SU-DHL-6 (cell line): Measurements from ENCODE around the gene PAFAH1B1.

Experiments
- H2AFZ ChIP-seq: fragments of 200-600 bp; sonication (generic); 2 replicates; pipeline ENCODE4 v1.6.1; 2014; ENCODE audit warnings: low read depth, mild to moderate bottlenecking, moderate library complexity, mixed read lengths, antibody characterized with exemption, low read length; ENCODE audit not compliant: severe bottlenecking
- H3F3A ChIP-seq: fragments of 200-600 bp; shearing (Covaris generic); 2 replicates; pipeline ENCODE4 v1.6.0; 2016; ENCODE audit warnings: antibody characterized with exemption, mild to moderate bottlenecking; ENCODE audit not compliant: insufficient read depth
- H3K27ac ChIP-seq: fragments of 200-600 bp; sonication (generic); 2 replicates; pipeline ENCODE4 v1.5.1; 2016; ENCODE audit warnings: low read depth, mild to moderate bottlenecking, low read length, moderate library complexity, mixed read lengths
- H3K27me3 ChIP-seq: fragments of 200-600 bp; sonication (generic), shearing (Covaris generic); 2 replicates; pipeline ENCODE4 v1.6.0; 2014; ENCODE audit warnings: mild to moderate bottlenecking, low read length
- H3K36me3 ChIP-seq: fragments of 200-600 bp; sonication (generic); 2 replicates; pipeline ENCODE4 v1.6.1; 2014; ENCODE audit warnings: mild to moderate bottlenecking, low read length, mixed read lengths
- H3K4me2 ChIP-seq: fragments of 300-600, 200-600 bp; shearing (Covaris generic), sonication (generic); 2 replicates; pipeline ENCODE4 v1.6.0; 2014; ENCODE audit warnings: low read length, low read depth, mild to moderate bottlenecking; ENCODE audit not compliant: poor library complexity, severe bottlenecking
- H3K4me3 ChIP-seq: fragments of 200-600 bp; sonication (generic); 2 replicates; pipeline ENCODE4 v1.5.1; 2014; ENCODE audit warnings: antibody characterized with exemption, low read length, mild to moderate bottlenecking, mixed read lengths; ENCODE audit not compliant: insufficient read depth, poor library complexity, severe bottlenecking
- H3K79me2 ChIP-seq: fragments of 200-600 bp; sonication (generic); 2 replicates; pipeline ENCODE4 v1.6.1; 2014; ENCODE audit warnings: mild to moderate bottlenecking, low read length, moderate library complexity; ENCODE audit not compliant: insufficient read depth
- H3K9ac ChIP-seq: fragments of 200-600 bp; sonication (generic); 2 replicates; pipeline ENCODE4 v1.7.0; 2014; ENCODE audit warnings: mild to moderate bottlenecking, low read length
- H3K9me2 ChIP-seq: fragments of 200-600 bp; sonication (generic); replicated peaks from 2 replicates; pipeline ENCODE4 v1.6.1; 2014; ENCODE audit warnings: low read length; ENCODE audit not compliant: insufficient read depth
- H3K9me3 ChIP-seq: fragments of 200-600 bp; sonication (generic); 2 replicates; pipeline ENCODE4 v1.6.1; 2014; ENCODE audit warnings: low read length, mixed read lengths; ENCODE audit not compliant: insufficient read depth
- H4K20me1 ChIP-seq: fragments of 200-600 bp; sonication (generic); 2 replicates; pipeline ENCODE4 v1.6.1; 2014; ENCODE audit warnings: low read depth, mild to moderate bottlenecking, antibody characterized with exemption, low read length, moderate library complexity, mixed read lengths
- EZH2phosphoT487 ChIP-seq: fragments of 200-600 bp; sonication (generic), shearing (Covaris generic); conservative IDR thresholded peaks from 2 replicates; pipeline ENCODE4 v1.6.1; 2018; ENCODE audit warnings: mild to moderate bottlenecking, antibody characterized with exemption, low read length, moderate library complexity, mixed read lengths
- TF ChIP-seq, protein P1 (sequence below): fragments of 200-600 bp; sonication (generic); IDR thresholded peaks from one replicate; pipeline ENCODE4 v1.5.1; 2017; ENCODE audit warnings: antibody characterized with exemption, mild to moderate bottlenecking, low read length, moderate library complexity; ENCODE audit not compliant: insufficient read depth, poor library complexity, severe bottlenecking

PAFAH1B1 gene

DNA sequence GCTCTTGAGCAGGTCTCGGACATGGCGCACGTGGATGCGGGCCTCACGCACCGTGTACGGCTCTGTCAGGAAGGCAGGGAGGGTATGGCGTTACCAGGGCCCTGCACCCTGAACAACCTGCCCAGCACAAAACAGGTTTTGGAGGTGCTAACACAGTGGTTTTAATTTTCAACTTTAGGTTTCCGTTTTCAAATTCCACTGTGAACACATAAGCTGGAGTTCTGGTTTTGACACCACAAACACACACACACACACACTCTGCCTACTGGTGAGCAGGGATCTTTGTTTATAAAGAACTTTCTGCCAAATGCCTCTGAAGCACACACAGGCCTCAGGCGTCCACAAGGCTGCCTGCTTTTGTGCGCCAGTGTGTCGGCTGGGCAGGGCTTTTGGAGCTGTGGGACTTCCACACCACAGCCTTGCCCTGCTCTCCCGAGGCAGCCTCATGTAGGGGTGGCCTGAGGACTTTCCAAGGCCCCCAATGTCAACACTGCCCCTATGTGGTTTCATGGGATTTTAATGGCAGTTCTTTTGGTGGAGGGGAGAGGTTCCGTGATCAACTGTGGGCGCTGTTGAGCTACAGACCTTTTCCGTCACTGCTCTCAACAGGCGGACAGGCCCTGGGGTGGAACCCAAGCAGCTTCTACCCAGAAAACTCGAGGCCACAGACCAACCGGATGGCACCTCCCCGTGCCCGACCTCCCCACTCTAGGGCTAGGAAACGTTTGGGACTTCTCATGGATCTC is 108.7 kb downstream of the PAFAH1B1 start:
- no peaks in the 10 kb centered on the region for H3K27me3 ChIP-seq
- no peak overlapping the region for H3K27ac ChIP-seq
- H3K9me3 ChIP-seq: no peaks in the 10 kb centered on the region
- no peaks in the 10 kb centered on the region; the same call in 1 of the 2 replicates for H4K20me1 ChIP-seq
- H3K36me3 ChIP-seq: no peaks in the 10 kb centered on the region
- TF ChIP-seq, protein P1, sequence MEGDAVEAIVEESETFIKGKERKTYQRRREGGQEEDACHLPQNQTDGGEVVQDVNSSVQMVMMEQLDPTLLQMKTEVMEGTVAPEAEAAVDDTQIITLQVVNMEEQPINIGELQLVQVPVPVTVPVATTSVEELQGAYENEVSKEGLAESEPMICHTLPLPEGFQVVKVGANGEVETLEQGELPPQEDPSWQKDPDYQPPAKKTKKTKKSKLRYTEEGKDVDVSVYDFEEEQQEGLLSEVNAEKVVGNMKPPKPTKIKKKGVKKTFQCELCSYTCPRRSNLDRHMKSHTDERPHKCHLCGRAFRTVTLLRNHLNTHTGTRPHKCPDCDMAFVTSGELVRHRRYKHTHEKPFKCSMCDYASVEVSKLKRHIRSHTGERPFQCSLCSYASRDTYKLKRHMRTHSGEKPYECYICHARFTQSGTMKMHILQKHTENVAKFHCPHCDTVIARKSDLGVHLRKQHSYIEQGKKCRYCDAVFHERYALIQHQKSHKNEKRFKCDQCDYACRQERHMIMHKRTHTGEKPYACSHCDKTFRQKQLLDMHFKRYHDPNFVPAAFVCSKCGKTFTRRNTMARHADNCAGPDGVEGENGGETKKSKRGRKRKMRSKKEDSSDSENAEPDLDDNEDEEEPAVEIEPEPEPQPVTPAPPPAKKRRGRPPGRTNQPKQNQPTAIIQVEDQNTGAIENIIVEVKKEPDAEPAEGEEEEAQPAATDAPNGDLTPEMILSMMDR: no peak
- TF ChIP-seq EZH2phosphoT487: no peak
- no peak overlapping the region for H3K4me3 ChIP-seq
- H3K9me2 ChIP-seq: no peaks in the 10 kb centered on the region
- H3K4me2 ChIP-seq: no peak overlapping the region
- H3K79me2 ChIP-seq: peaks cover 29% of the 10 kb centered on the region
- H2AFZ ChIP-seq: no peak overlapping the region
- H3K9ac ChIP-seq: no peak overlapping the region
- no peaks in the 10 kb centered on the region for H3F3A ChIP-seq

DNA sequence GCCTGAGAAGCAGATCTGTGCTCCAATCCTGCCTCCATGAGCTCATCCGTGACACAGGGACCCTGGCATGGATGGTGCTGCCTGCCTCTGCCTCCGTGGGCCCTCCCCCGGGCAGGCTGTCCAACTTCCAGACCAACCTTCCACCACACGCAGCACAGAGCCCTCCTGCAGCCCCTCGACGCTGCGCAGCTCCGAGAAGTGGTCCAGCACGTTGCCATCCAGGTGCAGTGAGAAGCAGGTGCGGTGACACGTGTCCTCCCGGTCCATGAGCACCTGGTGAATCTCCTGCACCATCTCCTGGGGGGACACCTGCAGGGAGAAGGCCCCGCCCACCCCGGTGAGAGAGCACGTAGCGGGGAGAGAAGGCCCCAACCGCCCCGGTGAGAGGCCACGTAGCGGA is 109.7 kb downstream of the PAFAH1B1 start:
- Histone ChIP-seq H3K27ac (no peak overlapping the region), H2AFZ (no peak overlapping the region), H4K20me1 (no peaks in the 10 kb centered on the region; the same call in 1 of the 2 replicates), H3K4me2 (no peak overlapping the region), H3K4me3 (no peak overlapping the region), H3F3A (no peaks in the 10 kb centered on the region), H3K36me3 (no peaks in the 10 kb centered on the region), H3K79me2 (peaks cover 39% of the 10 kb centered on the region), H3K9me2 (no peaks in the 10 kb centered on the region), H3K9ac (no peak overlapping the region), H3K9me3 (no peaks in the 10 kb centered on the region), H3K27me3 (no peaks in the 10 kb centered on the region)
- TF ChIP-seq EZH2phosphoT487: no peak
- TF ChIP-seq, protein P1: no peak

DNA sequence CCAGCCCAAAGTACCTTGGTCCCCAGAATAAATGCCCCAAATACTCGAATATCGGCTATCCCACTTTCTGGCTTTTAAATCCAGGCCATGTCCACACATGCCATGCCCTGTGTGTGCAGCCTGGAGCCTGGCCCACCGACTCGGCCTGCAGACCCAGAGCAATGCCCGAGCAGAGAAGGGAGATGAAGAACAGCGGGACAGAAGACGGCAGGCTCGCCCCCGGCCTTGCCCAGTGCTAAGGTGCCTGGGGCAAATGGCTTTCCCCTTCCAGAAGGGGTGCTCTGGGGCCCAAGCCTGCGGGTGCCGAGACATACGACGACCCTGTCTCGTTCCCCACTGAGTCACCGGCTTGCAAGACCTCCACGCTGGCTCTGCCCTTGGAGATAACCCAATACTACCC is 110.2 kb downstream of the PAFAH1B1 start:
- Histone ChIP-seq H3K9ac (no peak overlapping the region), H3K4me2 (no peak overlapping the region), H3K79me2 (peaks cover 43% of the 10 kb centered on the region), H3K27ac (no peak overlapping the region), H3K27me3 (no peaks in the 10 kb centered on the region), H2AFZ (no peak overlapping the region), H4K20me1 (no peaks in the 10 kb centered on the region; the same call in 1 of the 2 replicates), H3K9me2 (no peaks in the 10 kb centered on the region), H3K4me3 (no peak overlapping the region), H3K36me3 (no peaks in the 10 kb centered on the region), H3F3A (no peaks in the 10 kb centered on the region), H3K9me3 (no peaks in the 10 kb centered on the region)
- no peak for TF ChIP-seq EZH2phosphoT487
